GM23248 (cell line): ENCODE measurements around the gene COL8A1. TPM values are rescaled to one million over a fixed set of nuclear protein-coding genes. Genes with fewer than 3 reads are reported as not detected.
"Not testable (repeated sequence)": the region's sequence is repeated elsewhere in the genome, so short reads cannot be mapped to it uniquely, and the experiment has no call there.

Source experiments
- DNase-seq: peaks from one replicate; pipeline ENCODE4 v3.0.0-alpha.2; 2015
- H2AFZ ChIP-seq: fragments of 200-600 bp; sonication (generic); 2 replicates; pipeline ENCODE4 v1.6.1; 2016; ENCODE audit warnings: antibody characterized with exemption
- H3F3A ChIP-seq: fragments of 200-600 bp; sonication (generic); 2 replicates; pipeline ENCODE4 v1.6.1; 2016; ENCODE audit warnings: mild to moderate bottlenecking, antibody characterized with exemption, mixed run types; ENCODE audit not compliant: insufficient read depth
- H3K27ac ChIP-seq: fragments of 200-600 bp; sonication (generic); 2 replicates; pipeline ENCODE4 v1.5.1; 2016; ENCODE audit warnings: mild to moderate bottlenecking
- H3K27me3 ChIP-seq: fragments of 200-600 bp; sonication (generic); replicated peaks from 2 replicates; pipeline ENCODE4 v1.6.1; 2016; ENCODE audit warnings: mild to moderate bottlenecking; ENCODE audit not compliant: insufficient read depth
- H3K36me3 ChIP-seq: fragments of 200-600 bp; sonication (generic); 2 replicates; pipeline ENCODE4 v1.6.1; 2016; ENCODE audit warnings: low read depth, mild to moderate bottlenecking
- H3K4me1 ChIP-seq: fragments of 200-600 bp; sonication (generic); 2 replicates; pipeline ENCODE4 v1.6.1; 2016; ENCODE audit warnings: mild to moderate bottlenecking; ENCODE audit not compliant: insufficient read depth
- H3K4me2 ChIP-seq: fragments of 200-600 bp; sonication (generic); one replicate; pipeline ENCODE4 v1.6.1; 2016; ENCODE audit warnings: mild to moderate bottlenecking; ENCODE audit not compliant: unreplicated experiment
- H3K4me3 ChIP-seq: fragments of 200-600 bp; sonication (generic); 2 replicates; pipeline ENCODE4 v1.5.1; 2016; ENCODE audit warnings: mild to moderate bottlenecking
- H3K79me2 ChIP-seq: fragments of 200-600 bp; sonication (generic); 2 replicates; pipeline ENCODE4 v1.6.1; 2016; ENCODE audit warnings: mild to moderate bottlenecking; ENCODE audit not compliant: insufficient read depth
- H3K9ac ChIP-seq: fragments of 200-600 bp; sonication (generic); 2 replicates; pipeline ENCODE4 v1.6.1; 2016; ENCODE audit warnings: mild to moderate bottlenecking
- H3K9me2 ChIP-seq: fragments of 200-600 bp; sonication (generic); 2 replicates; pipeline ENCODE4 v1.6.1; 2016; ENCODE audit warnings: mixed run types, mild to moderate bottlenecking, moderate library complexity; ENCODE audit not compliant: insufficient read depth
- H3K9me3 ChIP-seq: fragments of 200-600 bp; sonication (generic); one replicate; pipeline ENCODE4 v1.6.1; 2017; ENCODE audit warnings: low read depth
- H4K20me1 ChIP-seq: fragments of 200-600 bp; sonication (generic); 2 replicates; pipeline ENCODE4 v1.6.0; 2016; ENCODE audit not compliant: insufficient read depth
- EZH2 ChIP-seq: fragments of 200-600 bp; sonication (generic); IDR thresholded peaks from 2 replicates; pipeline ENCODE4 v1.6.1; 2018; ENCODE audit warnings: antibody characterized with exemption, mild to moderate bottlenecking; ENCODE audit not compliant: insufficient read depth, poor library complexity, severe bottlenecking
- EZH2phosphoT487 ChIP-seq: fragments of 200-600 bp; sonication (generic); IDR thresholded peaks from 2 replicates; pipeline ENCODE4 v1.6.1; 2018; ENCODE audit warnings: antibody characterized with exemption, moderate library complexity, mild to moderate bottlenecking, low read depth; ENCODE audit not compliant: insufficient read depth
- WGBS, 2 experiments: methylation state at CpG; one replicate each; pipeline ENCODE4 v1.1.6; 2015 to 2017; ENCODE audit warnings: low lambda C conversion rate in 2 of 2, low coverage in 1 of 2; ENCODE audit errors: missing lambda C conversion rate in 2 of 2; 5-methylcytosine and 5-hydroxymethylcytosine counted together
- in situ Hi-C: fragments of 300-500 bp; cut with MboI; formaldehyde crosslinking; loops from 2 replicates; pipeline ENCODE4 v1.15.0; 2020
- polyA plus RNA-seq: library from polyadenylated mRNA; unstranded; fragments of >200 nt; fragmentation: Nextera tagmentation; extraction: Ambion mirVana; gene quantifications from 2 replicates; pipeline ENCODE4 v1.2.1, GENCODE V29; 2016
- total RNA-seq: library from RNA; depleted of rRNA; stranded (reverse); fragments of >200 nt; shearing (Covaris generic); gene quantifications from 2 replicates; pipeline ENCODE4 v1.2.3, GENCODE V29; 2014; rRNA removed

The COL8A1 gene
- 157 and 189 TPM in 2 replicates for total RNA-seq
- polyA plus RNA-seq = 164 TPM in 2 replicates

GRCh38 chr3:99638167-99638948, at the start of gene COL8A1:
Gene COL8A1 (plus strand): TSS chr3:99638594. CDS start chr3:99790683, 152,089 bp downstream.
- TF ChIP-seq EZH2 = no peak
- TF ChIP-seq EZH2phosphoT487 = no peak
- no peaks in the 10 kb centered on the region for H4K20me1 ChIP-seq

GRCh38 chr3:99589168-99589567, 49.2 kb upstream of the COL8A1 start:
- H3K9me2 ChIP-seq, H3K9ac ChIP-seq, H3K4me3 ChIP-seq, H3K27me3 ChIP-seq, H3K4me2 ChIP-seq, H3K36me3 ChIP-seq, H3K9me3 ChIP-seq, in situ Hi-C loops, DNase-seq, H3K79me2 ChIP-seq, H2AFZ ChIP-seq, H3K27ac ChIP-seq, H4K20me1 ChIP-seq, H3F3A ChIP-seq: not testable (repeated sequence)
- WGBS, 2 experiments = 59 to 66% methylated on average over 3 to 4 of the region's 4 CpGs
- peaks cover 10% of the 10 kb centered on the region for H3K4me1 ChIP-seq

More at GRCh38 chr3:99638167-99638948, at the start of gene COL8A1:
- in situ Hi-C loops = no loop called here
- Histone ChIP-seq H3K9me2 (no peaks in the 10 kb centered on the region), H3K27ac (peak within 1 kb of the TSS; percentile 68), H3K79me2 (0 out of 2 replicates have a peak, but pooled peaks cover 17% of the 10 kb centered on the region), H3K36me3 (no peaks in the 10 kb centered on the region), H3K4me3 (peak within 1 kb of the TSS; percentile 73), H3F3A (peaks cover 38% of the 10 kb centered on the region), H2AFZ (peak within 1 kb of the TSS; percentile 76), H3K27me3 (no peaks in the 10 kb centered on the region), H3K9me3 (no peaks in the 10 kb centered on the region), H3K4me1 (peaks cover 50% of the 10 kb centered on the region), H3K9ac (peak within 1 kb of the TSS; percentile 76), H3K4me2 (peak within 1 kb of the TSS; percentile 89)
- peak; percentile 66 for DNase-seq
- WGBS, 2 experiments = 2 to 4% methylated on average over 18 to 26 of the region's 26 CpGs

- WGBS, 2 experiments = 75 to 79% methylated on average over 5 of the region's 5 CpGs
- Histone ChIP-seq H3K27ac (no peak overlapping the region), H3K4me3 (no peak overlapping the region), H3K4me1 (no peaks in the 10 kb centered on the region), H3K4me2 (no peak overlapping the region), H3K36me3 (no peaks in the 10 kb centered on the region), H3F3A (no peaks in the 10 kb centered on the region), H3K9me3 (no peaks in the 10 kb centered on the region), H2AFZ (no peak overlapping the region), H3K79me2 (no peaks in the 10 kb centered on the region), H3K27me3 (no peaks in the 10 kb centered on the region), H3K9ac (no peak overlapping the region), H3K9me2 (no peaks in the 10 kb centered on the region), H4K20me1 (no peaks in the 10 kb centered on the region)
- in situ Hi-C loops = no loop called here
- TF ChIP-seq EZH2 (no peak), EZH2phosphoT487 (no peak)
- no peak for DNase-seq
These were observed 38.5 kb upstream of the COL8A1 start for GRCh38 chr3:99599894-99600293.

GRCh38 chr3:99601515-99601914, 36.9 kb upstream of the COL8A1 start:
- H3F3A ChIP-seq = no peaks in the 10 kb centered on the region
- no peak overlapping the region for H3K9ac ChIP-seq
- H3K36me3 ChIP-seq = no peaks in the 10 kb centered on the region
- WGBS, 2 experiments = 90 to 94% methylated on average over 1 of the region's 1 CpG
- no peak overlapping the region for H3K4me2 ChIP-seq
- no peaks in the 10 kb centered on the region for H3K4me1 ChIP-seq
- H3K9me3 ChIP-seq = no peaks in the 10 kb centered on the region
- in situ Hi-C loops = no loop called here
- no peaks in the 10 kb centered on the region for H3K27me3 ChIP-seq
- no peak overlapping the region for H3K27ac ChIP-seq
- no peaks in the 10 kb centered on the region for H4K20me1 ChIP-seq
- DNase-seq = no peak
- no peak for TF ChIP-seq EZH2
- no peak for TF ChIP-seq EZH2phosphoT487
- H3K79me2 ChIP-seq = no peaks in the 10 kb centered on the region
- no peak overlapping the region for H3K4me3 ChIP-seq
- no peak overlapping the region for H2AFZ ChIP-seq
- H3K9me2 ChIP-seq = no peaks in the 10 kb centered on the region
